Fibroblast of pulmonary artery (primary cell): ENCODE measurements around the gene RBM20.

Experiments
- DNase-seq: peaks from one replicate; pipeline ENCODE4 v3.0.0-alpha.2; 2010; ENCODE audit warnings: low read depth
- H3K4me3 ChIP-seq: replicated peaks from 2 replicates; pipeline ENCODE4 v1.5.1; 2011; ENCODE audit warnings: low read depth, mild to moderate bottlenecking, control low read depth, low read length, moderate library complexity
- CTCF ChIP-seq: IDR thresholded peaks from 2 replicates; pipeline ENCODE4 v1.5.1; 2011; ENCODE audit warnings: mild to moderate bottlenecking, control low read depth, low read length, inconsistent platforms; ENCODE audit errors: missing control alignments

RBM20 gene

GRCh38 chr10:110643035-110643652, 992 bp upstream of the RBM20 start:
- TF ChIP-seq CTCF: no peak
- DNase-seq: no peak

GRCh38 chr10:110644598-110645462, 694 bp downstream of the RBM20 start:
- TF ChIP-seq CTCF: no peak
- H3K4me3 ChIP-seq: peak overlapping the region; percentile 20
- DNase-seq: no peak

More at GRCh38 chr10:110643035-110643652, 992 bp upstream of the RBM20 start:
- peak overlapping the region; percentile 40 for H3K4me3 ChIP-seq

DNA sequence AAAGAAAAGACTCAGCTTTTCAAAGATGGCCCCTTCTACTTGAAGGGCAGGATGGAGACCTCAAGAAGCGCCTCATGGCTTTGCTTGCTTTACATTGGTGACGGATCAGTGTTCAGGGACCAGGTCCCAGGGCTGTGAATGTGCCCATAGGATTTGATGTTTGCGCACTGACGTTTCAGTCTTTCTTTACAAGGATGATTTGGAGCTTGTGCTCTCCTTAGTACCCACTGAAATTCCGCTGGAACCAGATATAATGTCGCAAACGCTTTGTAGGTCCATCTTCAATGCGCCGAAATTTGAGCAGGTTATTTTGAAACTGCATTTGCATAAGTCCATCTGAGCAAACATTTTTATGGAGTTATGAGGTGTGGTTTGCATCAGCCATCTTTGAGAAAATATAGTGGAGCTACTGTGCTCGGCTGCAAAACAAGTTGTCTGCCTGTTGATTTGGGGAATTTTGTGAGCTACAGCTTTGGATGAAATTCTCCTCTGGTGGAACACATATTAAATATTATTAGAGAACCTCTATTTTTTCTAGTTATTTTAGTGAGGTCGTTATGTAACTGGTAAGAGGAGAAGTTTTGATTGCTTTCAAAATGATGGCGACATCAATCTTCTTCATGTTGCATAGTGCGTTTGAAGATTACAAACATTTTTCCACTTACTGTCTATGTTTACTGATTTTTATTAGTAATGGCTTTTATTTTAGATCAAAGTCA, 2.4 kb downstream of the RBM20 start:
- no peak overlapping the region for H3K4me3 ChIP-seq
- no peak for TF ChIP-seq CTCF
- DNase-seq: no peak

- TF ChIP-seq CTCF: no peak
- H3K4me3 ChIP-seq: no peak overlapping the region
- DNase-seq: no peak
These were observed 2.9 kb downstream of the RBM20 start for GRCh38 chr10:110647136-110647430.

GRCh38 chr10:110648692-110649346, 4.7 kb downstream of the RBM20 start:
- DNase-seq: no peak
- TF ChIP-seq CTCF: no peak
- no peak overlapping the region for H3K4me3 ChIP-seq

DNA sequence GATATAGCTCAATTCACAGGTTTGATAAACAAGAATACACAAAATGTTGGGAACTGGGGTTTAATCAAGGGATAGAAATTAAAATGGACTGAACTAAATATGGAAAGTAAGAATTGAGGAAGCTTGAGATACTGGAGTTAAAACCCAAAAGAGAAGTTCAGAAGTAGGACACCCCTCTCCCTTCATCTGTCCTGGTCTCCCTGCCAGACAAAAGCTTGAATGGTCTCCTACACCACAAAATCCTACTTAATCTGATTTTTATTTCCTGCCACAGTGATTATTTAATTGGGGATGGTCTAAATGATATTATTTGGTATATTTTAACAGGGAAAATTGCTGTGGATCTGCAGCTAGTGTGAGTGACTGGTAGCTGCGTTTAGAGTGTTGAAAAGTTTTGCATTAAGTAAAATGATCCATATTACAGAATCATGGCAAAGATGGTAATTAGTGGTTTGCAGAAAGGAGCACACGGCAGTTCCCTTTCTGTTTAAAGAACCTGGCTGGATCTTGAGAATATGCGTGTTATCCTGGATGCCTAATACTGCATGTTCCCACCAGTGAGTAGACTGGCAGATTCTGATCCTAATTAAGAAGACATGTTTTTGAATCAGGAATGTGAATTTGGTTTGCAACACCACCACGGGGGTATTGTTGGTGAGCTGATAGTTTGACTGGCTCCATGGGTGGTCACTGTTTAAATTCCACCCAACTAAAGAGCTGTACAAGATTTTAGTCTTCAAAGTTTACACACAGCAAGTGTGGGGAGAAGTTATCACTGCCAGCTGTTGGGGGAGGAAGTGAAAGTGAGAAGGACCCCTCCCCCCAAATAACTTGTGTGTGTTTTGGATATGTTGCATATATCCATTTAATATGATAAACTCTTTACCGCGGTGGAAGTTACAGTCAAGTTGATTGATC, 5.5 kb downstream of the RBM20 start:
- H3K4me3 ChIP-seq: no peak overlapping the region
- TF ChIP-seq CTCF: no peak
- DNase-seq: no peak
